Ammon's horn (tissue), 1 donor: ENCODE measurements around the gene ABHD13.
"Not testable (repeated sequence)": the region's sequence is repeated elsewhere in the genome, so short reads cannot be mapped to it uniquely, and the experiment has no call there.

Experiments
- DNase-seq: peaks from one replicate; pipeline ENCODE4 v3.0.0-alpha.2; 2016; ENCODE audit warnings: low spot score

ABHD13 gene

GRCh38 chr13:108218044-108218974 is at the start of gene ABHD13:
TSS of gene ABHD13 (plus strand) at chr13:108218392. CDS start at chr13:108229219, 10,827 bp downstream.
- peak; percentile 87 for DNase-seq

GRCh38 chr13:108168929-108169328 is 49.3 kb upstream of the ABHD13 start:
- DNase-seq, result no peak

GRCh38 chr13:108176685-108177274 is 41.4 kb upstream of the ABHD13 start:
- DNase-seq, result peak; percentile 6

GRCh38 chr13:108178078-108178477 is 40.1 kb upstream of the ABHD13 start:
- DNase-seq, result no peak

- no peak for DNase-seq
Observed at GRCh38 chr13:108182652-108183051, 35.5 kb upstream of the ABHD13 start.

GRCh38 chr13:108185223-108185622 is 33.0 kb upstream of the ABHD13 start:
- no peak for DNase-seq

GRCh38 chr13:108188260-108188659 is 29.9 kb upstream of the ABHD13 start:
- no peak for DNase-seq

GRCh38 chr13:108190897-108191296 is 27.3 kb upstream of the ABHD13 start:
- DNase-seq, result no peak

GRCh38 chr13:108193806-108194205 is 24.4 kb upstream of the ABHD13 start:
- DNase-seq, result no peak

GRCh38 chr13:108194435-108194936 is 23.7 kb upstream of the ABHD13 start:
- no peak for DNase-seq

- DNase-seq, result no peak
Observed at GRCh38 chr13:108195146-108195545, 23.0 kb upstream of the ABHD13 start.

- no peak for DNase-seq
Observed at GRCh38 chr13:108195861-108196260, 22.3 kb upstream of the ABHD13 start.

- no peak for DNase-seq
Observed at GRCh38 chr13:108200781-108201398, 17.3 kb upstream of the ABHD13 start.

- no peak for DNase-seq
Observed at GRCh38 chr13:108210551-108210950, 7.6 kb upstream of the ABHD13 start.

- no peak for DNase-seq
Observed at GRCh38 chr13:108212886-108213285, 5.3 kb upstream of the ABHD13 start.

- DNase-seq, result no peak
Observed at GRCh38 chr13:108213946-108214345, 4.2 kb upstream of the ABHD13 start.

- DNase-seq, result peak; percentile 33
Observed at GRCh38 chr13:108214441-108215271, 3.5 kb upstream of the ABHD13 start.

GRCh38 chr13:108215436-108215835 is 2.8 kb upstream of the ABHD13 start, which contains the start of gene LIG4:
TSS of gene LIG4 (minus strand) at chr13:108215536. CDS start at chr13:108211268, 4,268 bp downstream.
- DNase-seq, result peak; percentile 94

- DNase-seq, result not testable (repeated sequence)
Observed at GRCh38 chr13:108217307-108218043, 717 bp upstream of the ABHD13 start.

- DNase-seq, result no peak
Observed at GRCh38 chr13:108220041-108220440, 1.8 kb downstream of the ABHD13 start.
